GM19193 (cell line): ENCODE data around the gene AMBRA1.

Source experiments
- POLR2A ChIP-seq: IDR thresholded peaks from 4 replicates; pipeline ENCODE4 v1.6.1; 2011; ENCODE audit not compliant: insufficient read depth, insufficient read length; ENCODE audit errors: extremely low read depth

AMBRA1 gene

GRCh38 chr11:46463701-46464421 lies 130.0 kb downstream of the AMBRA1 start:
- no peak for TF ChIP-seq POLR2A

GRCh38 chr11:46461461-46461927 lies 132.3 kb downstream of the AMBRA1 start:
- TF ChIP-seq POLR2A, result no peak

GRCh38 chr11:46458491-46458890 lies 135.3 kb downstream of the AMBRA1 start:
- no peak for TF ChIP-seq POLR2A

- no peak for TF ChIP-seq POLR2A
Measured at GRCh38 chr11:46457659-46458424, 136.0 kb downstream of the AMBRA1 start.

DNA sequence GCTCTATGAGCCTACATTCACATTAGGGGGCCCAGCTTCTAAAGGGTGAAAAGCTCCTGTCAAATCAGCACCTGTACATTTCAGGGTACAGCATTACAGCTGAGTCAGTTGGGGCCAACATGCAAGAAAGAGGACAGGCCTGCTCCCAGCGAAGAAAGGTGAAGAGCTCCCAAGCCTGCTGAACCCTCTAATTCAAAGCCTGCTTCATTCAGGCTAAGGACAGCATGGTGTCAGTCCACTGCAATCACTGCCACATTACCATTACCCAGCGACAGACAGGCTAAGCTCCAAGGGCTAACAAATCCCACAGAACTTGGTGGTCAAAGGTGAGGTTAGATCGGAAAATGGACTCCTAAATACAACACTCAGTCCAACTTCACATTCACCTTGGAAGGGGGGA lies 136.8 kb downstream of the AMBRA1 start:
- no peak for TF ChIP-seq POLR2A

GRCh38 chr11:46456269-46457001 lies 137.4 kb downstream of the AMBRA1 start:
- TF ChIP-seq POLR2A, result no peak

- no peak for TF ChIP-seq POLR2A
Measured at GRCh38 chr11:46455834-46456233, 138.0 kb downstream of the AMBRA1 start.

GRCh38 chr11:46452918-46453517 lies 140.8 kb downstream of the AMBRA1 start:
- no peak for TF ChIP-seq POLR2A

GRCh38 chr11:46451759-46452158 lies 142.1 kb downstream of the AMBRA1 start:
- TF ChIP-seq POLR2A, result no peak

DNA sequence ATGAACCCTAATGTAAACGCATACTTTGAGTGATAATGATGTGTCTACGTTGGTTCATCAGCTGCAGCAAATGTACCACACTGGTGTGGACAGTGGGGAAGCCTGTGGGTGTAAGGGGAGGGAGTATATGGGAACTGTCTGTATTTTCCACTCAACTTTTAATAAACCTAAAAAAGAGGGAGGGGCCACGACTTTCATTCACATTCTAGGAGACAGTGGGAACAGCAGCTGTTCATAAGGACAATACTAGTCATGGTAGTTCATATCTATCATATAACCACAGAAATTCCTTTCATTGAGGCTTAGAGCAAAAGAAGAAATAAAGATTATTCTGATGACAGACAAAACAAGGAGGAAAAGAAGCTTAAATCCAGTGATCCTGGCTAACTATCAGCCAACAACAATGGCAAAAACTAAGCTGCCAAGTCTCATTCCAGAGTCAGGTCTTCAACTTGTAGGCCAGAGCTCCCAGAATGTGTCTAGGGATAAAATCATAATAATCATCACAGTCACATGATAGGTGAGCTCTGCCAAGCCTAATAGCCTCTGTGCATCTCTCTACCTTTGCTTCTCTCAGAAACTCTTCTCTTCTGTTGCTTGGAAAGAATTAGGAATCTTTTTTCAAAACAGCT lies 142.9 kb downstream of the AMBRA1 start:
- TF ChIP-seq POLR2A, result no peak

GRCh38 chr11:46447544-46447943 lies 146.3 kb downstream of the AMBRA1 start:
- TF ChIP-seq POLR2A, result no peak

DNA sequence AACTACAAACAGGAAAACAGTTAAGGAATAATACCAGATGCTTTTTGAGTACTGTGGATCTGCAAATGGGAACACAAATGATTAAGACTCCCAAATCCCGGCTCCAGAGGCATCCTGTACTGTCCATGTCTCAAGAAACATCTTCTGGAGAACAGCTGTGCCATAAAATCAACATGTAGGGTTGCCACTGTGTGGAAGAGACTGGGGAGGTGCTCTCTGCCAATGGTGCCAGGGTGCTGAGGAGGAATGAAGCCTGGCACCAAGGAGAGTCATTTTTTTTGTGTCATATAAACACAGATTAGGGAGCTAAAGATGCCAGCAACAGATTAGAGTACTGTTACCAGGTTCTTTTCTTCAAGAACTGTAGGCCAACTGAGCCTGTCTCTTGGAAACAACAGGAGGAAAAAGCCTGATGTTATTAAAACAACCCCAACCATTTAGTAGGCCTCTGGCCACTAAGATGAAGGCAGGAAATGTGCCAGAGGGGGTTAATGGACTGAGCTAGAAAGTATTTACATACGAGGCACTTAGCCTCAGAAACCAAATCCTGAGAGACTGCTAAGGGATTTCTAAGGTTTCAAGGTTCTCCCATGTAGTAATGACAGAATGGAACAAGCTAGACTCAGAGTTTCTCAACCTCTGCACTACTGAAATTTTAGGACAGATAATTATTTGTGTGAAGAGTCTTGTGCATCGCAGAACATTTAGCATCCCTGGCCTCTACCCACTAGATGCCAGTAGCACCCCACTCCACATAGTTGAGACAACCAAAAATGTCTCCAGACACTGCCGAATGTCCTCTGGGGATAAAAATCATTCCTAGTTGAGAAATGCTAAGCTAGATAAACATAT lies 147.7 kb downstream of the AMBRA1 start:
- no peak for TF ChIP-seq POLR2A

DNA sequence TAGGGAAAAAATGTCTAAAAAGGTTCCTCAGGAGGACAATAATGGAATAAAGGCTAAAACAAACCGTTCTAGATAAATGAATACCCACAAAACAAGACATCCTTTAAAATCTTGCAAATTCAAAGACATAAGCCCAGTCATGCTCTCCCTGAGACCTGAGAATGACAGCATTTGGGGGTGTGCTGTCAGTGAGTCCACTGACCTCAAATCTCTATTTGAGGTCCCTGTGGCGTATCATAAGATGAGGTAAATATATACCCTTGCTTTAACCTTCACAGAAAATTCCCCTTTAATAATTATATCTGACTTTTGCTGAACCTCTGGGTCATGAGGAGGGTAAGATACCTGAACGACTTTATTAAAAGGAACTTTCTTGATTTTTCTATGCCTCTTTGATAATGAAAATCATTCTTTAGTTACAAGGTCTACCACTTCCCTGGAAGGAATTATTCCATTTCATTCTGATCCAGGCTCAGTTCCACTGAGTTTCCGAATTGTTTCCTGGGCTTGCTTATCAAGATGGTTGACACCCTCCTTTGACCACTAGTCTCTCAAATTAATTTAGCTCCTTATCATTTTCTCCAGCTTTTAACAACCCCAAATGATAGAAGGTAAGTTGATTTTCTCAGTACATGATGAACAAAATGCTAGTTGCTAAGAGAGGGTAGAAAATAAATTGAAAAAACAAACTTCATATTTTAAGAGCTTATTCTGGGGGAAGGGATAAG lies 148.5 kb downstream of the AMBRA1 start:
- TF ChIP-seq POLR2A, result no peak
